Upper lobe of left lung (tissue), 6 donors: ENCODE measurements around the gene GRIN2A. TPM values are rescaled to one million over a fixed set of nuclear protein-coding genes. Genes with fewer than 3 reads are reported as not detected.

Experiments used
- ATAC-seq, 2 donors: fragments of 200-7000 bp; cut with Tn5 transposase; one replicate each; pipeline ENCODE4 v1.9.1; 2022; ENCODE audit warnings: mild to moderate bottlenecking in 2 of 2, moderate library complexity in 2 of 2; ENCODE audit not compliant: low FRiP score in 2 of 2
- DNase-seq, 2 donors: peaks; one replicate each; pipeline ENCODE4 v3.0.0-alpha.2; 2019 to 2020
- H3K27ac ChIP-seq, 4 donors: fragments of 200-600 bp; sonication (generic); one replicate each; pipeline ENCODE4 v1.5.1; 2016 to 2019
- H3K27me3 ChIP-seq, 4 donors: fragments of 200-600 bp; sonication (generic); one replicate each; pipeline ENCODE4 v1.5.1; 2017 to 2019
- H3K36me3 ChIP-seq, 4 donors: fragments of 200-600 bp; sonication (generic); one replicate each; pipeline ENCODE4 v1.5.1; 2016 to 2019
- H3K4me1 ChIP-seq, 4 donors: fragments of 200-600 bp; sonication (generic); one replicate each; pipeline ENCODE4 v1.5.1; 2018 to 2019
- H3K4me3 ChIP-seq, 4 donors: fragments of 200-600 bp; sonication (generic); one replicate each; pipeline ENCODE4 v1.5.1; 2017 to 2019; ENCODE audit warnings: mild to moderate bottlenecking in 2 of 4, moderate library complexity in 1 of 4
- H3K9me3 ChIP-seq, 4 donors: fragments of 200-600 bp; sonication (generic); one replicate each; pipeline ENCODE4 v1.5.1; 2018 to 2019
- EP300 ChIP-seq, 4 donors: sonication (generic); formaldehyde crosslinking; IDR thresholded peaks; one replicate each; pipeline ENCODE4 v1.5.1; 2017; ENCODE audit warnings: antibody characterized with exemption in 4 of 4, control low read depth in 2 of 4
- POLR2A ChIP-seq, 4 donors: fragments of 450-650 bp; IDR thresholded peaks; one replicate each; pipeline ENCODE4 v1.5.1; 2016 to 2017; ENCODE audit warnings: antibody characterized with exemption in 4 of 4, mild to moderate bottlenecking in 2 of 4
- POLR2AphosphoS5 ChIP-seq, 2 donors: sonication (generic); formaldehyde crosslinking; IDR thresholded peaks; one replicate each; pipeline ENCODE4 v1.5.1; 2017; ENCODE audit warnings: antibody characterized with exemption in 2 of 2
- WGBS, 2 donors: methylation state at CpG; one replicate each; pipeline ENCODE4 v1.1.5; 2017 to 2018; 5-methylcytosine and 5-hydroxymethylcytosine counted together
- total RNA-seq, 6 donors: library from RNA; depleted of rRNA in 4 of 6; stranded (reverse); fragments of >200 nt in 4 of 6; gene quantifications; one replicate each; pipeline versions ENCODE4 v1.1.0 to v1.2.1, GENCODE V29; 2016 to 2021
- TF ChIP-seq, protein P1 (sequence below), 6 experiments: fragments of 450-650 bp in 4 of 6; fragments of 200-600 bp in 2 of 6; sonication (generic) in 2 of 6; IDR thresholded peaks; one replicate each; pipeline ENCODE4 v1.5.1; 2016 to 2019; ENCODE audit warnings: antibody characterized with exemption in 6 of 6
- donor health status: DM: no; HTN: no; CAD: no; lungs with moderate emphysema.
- donor health status: DM: no; HTN: yes; CAD: no; lungs with severe emphysema.

The GRIN2A gene
- total RNA-seq, 6 donors from 2014 or later: 0.11 to 0.57 (median 0.30) TPM; not detected in 3

GRCh38 chr16:9817586-9817985, 364.6 kb downstream of the GRIN2A start:
- DNase-seq: no peak
- ATAC-seq: no peak
- H3K36me3 ChIP-seq: no peaks in the 10 kb centered on the region

GRCh38 chr16:9816644-9817043, 365.6 kb downstream of the GRIN2A start:
- TF ChIP-seq EP300 (IDR thresholded peaks at IDR 0.05): no peak
- TF ChIP-seq, protein P1, sequence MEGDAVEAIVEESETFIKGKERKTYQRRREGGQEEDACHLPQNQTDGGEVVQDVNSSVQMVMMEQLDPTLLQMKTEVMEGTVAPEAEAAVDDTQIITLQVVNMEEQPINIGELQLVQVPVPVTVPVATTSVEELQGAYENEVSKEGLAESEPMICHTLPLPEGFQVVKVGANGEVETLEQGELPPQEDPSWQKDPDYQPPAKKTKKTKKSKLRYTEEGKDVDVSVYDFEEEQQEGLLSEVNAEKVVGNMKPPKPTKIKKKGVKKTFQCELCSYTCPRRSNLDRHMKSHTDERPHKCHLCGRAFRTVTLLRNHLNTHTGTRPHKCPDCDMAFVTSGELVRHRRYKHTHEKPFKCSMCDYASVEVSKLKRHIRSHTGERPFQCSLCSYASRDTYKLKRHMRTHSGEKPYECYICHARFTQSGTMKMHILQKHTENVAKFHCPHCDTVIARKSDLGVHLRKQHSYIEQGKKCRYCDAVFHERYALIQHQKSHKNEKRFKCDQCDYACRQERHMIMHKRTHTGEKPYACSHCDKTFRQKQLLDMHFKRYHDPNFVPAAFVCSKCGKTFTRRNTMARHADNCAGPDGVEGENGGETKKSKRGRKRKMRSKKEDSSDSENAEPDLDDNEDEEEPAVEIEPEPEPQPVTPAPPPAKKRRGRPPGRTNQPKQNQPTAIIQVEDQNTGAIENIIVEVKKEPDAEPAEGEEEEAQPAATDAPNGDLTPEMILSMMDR (IDR thresholded peaks at IDR 0.05): no peak
- DNase-seq (no peak), ATAC-seq (no peak)
- no peaks in the 10 kb centered on the region for H3K9me3 ChIP-seq
- H3K27ac ChIP-seq: no peak overlapping the region
- WGBS, 2 donors: 52 to 55% methylated on average over 2 of the region's 2 CpGs
- no peaks in the 10 kb centered on the region for H3K4me1 ChIP-seq
- H3K36me3 ChIP-seq: no peaks in the 10 kb centered on the region
- no peak overlapping the region for H3K4me3 ChIP-seq
- no peaks in the 10 kb centered on the region for H3K27me3 ChIP-seq

More at GRCh38 chr16:9817586-9817985, 364.6 kb downstream of the GRIN2A start:
- 44 to 66% methylated on average over 2 to 4 of the region's 4 CpGs for WGBS, 2 donors
- no peaks in the 10 kb centered on the region for H3K9me3 ChIP-seq
- TF ChIP-seq, protein P1 (IDR thresholded peaks at IDR 0.05): no peak
- TF ChIP-seq EP300 (IDR thresholded peaks at IDR 0.05) (no peak), POLR2AphosphoS5 (IDR thresholded peaks at IDR 0.05) (no peak), POLR2A (IDR thresholded peaks at IDR 0.05) (no peak)
- H3K27ac ChIP-seq: no peak overlapping the region
- no peak overlapping the region for H3K4me3 ChIP-seq
- H3K4me1 ChIP-seq: no peaks in the 10 kb centered on the region
- H3K27me3 ChIP-seq: no peaks in the 10 kb centered on the region

- 91 to 93% methylated on average over 4 of the region's 4 CpGs for WGBS, 2 donors
- Histone ChIP-seq H3K9me3 (no peaks in the 10 kb centered on the region), H3K27ac (no peak overlapping the region), H3K36me3 (no peaks in the 10 kb centered on the region), H3K27me3 (no peaks in the 10 kb centered on the region), H3K4me3 (no peak overlapping the region), H3K4me1 (no peaks in the 10 kb centered on the region)
- ATAC-seq (no peak), DNase-seq (no peak)
- TF ChIP-seq EP300 (IDR thresholded peaks at IDR 0.05) (no peak), POLR2A (IDR thresholded peaks at IDR 0.05) (no peak), POLR2AphosphoS5 (IDR thresholded peaks at IDR 0.05) (no peak)
- TF ChIP-seq, protein P1 (IDR thresholded peaks at IDR 0.05): no peak
These were observed 368.6 kb downstream of the GRIN2A start for GRCh38 chr16:9813665-9814064.

GRCh38 chr16:9808210-9808609, 374.0 kb downstream of the GRIN2A start:
- no peak overlapping the region for H3K27ac ChIP-seq
- H3K4me3 ChIP-seq: no peak overlapping the region
- ATAC-seq (no peak), DNase-seq (no peak)
- no peaks in the 10 kb centered on the region for H3K36me3 ChIP-seq
- H3K4me1 ChIP-seq: no peaks in the 10 kb centered on the region
- TF ChIP-seq EP300 (IDR thresholded peaks at IDR 0.05) (no peak), POLR2A (IDR thresholded peaks at IDR 0.05) (no peak), POLR2AphosphoS5 (IDR thresholded peaks at IDR 0.05) (no peak)
- TF ChIP-seq, protein P1 (IDR thresholded peaks at IDR 0.05): no peak
- WGBS, 2 donors: 84 to 94% methylated on average over 5 of the region's 5 CpGs
- no peaks in the 10 kb centered on the region for H3K9me3 ChIP-seq
- no peaks in the 10 kb centered on the region for H3K27me3 ChIP-seq

DNA sequence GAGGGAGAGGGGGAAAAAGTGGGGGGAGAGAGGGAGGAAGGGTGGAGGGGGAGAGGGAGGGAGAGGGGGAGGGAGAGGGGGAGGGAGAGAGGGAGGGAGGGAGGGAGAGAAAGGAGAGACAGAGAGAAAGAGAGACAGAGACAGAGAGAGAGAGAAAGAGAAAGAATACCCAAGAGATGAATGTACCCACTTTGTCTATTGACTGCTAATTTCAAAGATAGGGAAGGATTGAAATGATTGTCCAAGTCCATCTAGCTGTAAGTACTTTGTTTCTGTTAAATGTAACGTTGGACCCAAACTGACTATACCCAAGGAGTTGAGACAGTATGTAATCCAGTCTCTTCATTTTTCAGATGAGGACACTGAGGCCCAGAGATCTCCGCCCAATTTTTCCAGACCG, 374.9 kb downstream of the GRIN2A start:
- WGBS, 2 donors: 82 to 91% methylated on average over 3 of the region's 3 CpGs
- no peaks in the 10 kb centered on the region for H3K9me3 ChIP-seq
- TF ChIP-seq, protein P1 (IDR thresholded peaks at IDR 0.05): no peak
- TF ChIP-seq POLR2AphosphoS5 (IDR thresholded peaks at IDR 0.05): no peak
- no peak for TF ChIP-seq EP300 (IDR thresholded peaks at IDR 0.05)
- TF ChIP-seq POLR2A (IDR thresholded peaks at IDR 0.05): no peak

More for the DNA sequence above, 374.9 kb downstream of the GRIN2A start:
- no peaks in the 10 kb centered on the region for H3K4me1 ChIP-seq
- no peaks in the 10 kb centered on the region for H3K27me3 ChIP-seq
- no peaks in the 10 kb centered on the region for H3K36me3 ChIP-seq
- ATAC-seq (no peak), DNase-seq (no peak)
- no peak overlapping the region for H3K4me3 ChIP-seq
- H3K27ac ChIP-seq: no peak overlapping the region
